RWPE2 (cell line): ENCODE measurements around the gene ACBD5.

ENCODE experiments used
- ATAC-seq: fragments of 200-7000 bp; cut with Tn5 transposase; 3 replicates; pipeline ENCODE4 v1.9.1; 2021; ENCODE audit warnings: low read depth
- DNase-seq: peaks from one replicate; pipeline ENCODE4 v3.0.0-alpha.2; 2020; ENCODE audit warnings: low spot score
- H3K27ac ChIP-seq: fragments of 450-650 bp; 2 replicates; pipeline ENCODE4 v1.5.1; 2017; ENCODE audit warnings: mild to moderate bottlenecking; ENCODE audit not compliant: poor library complexity, severe bottlenecking
- H3K27me3 ChIP-seq: fragments of 250-450 bp; sonication (Bioruptor Pico); 2 replicates; pipeline ENCODE4 v1.5.1; 2021; ENCODE audit warnings: mild to moderate bottlenecking, moderate library complexity; ENCODE audit not compliant: insufficient read depth, poor library complexity, severe bottlenecking
- H3K36me3 ChIP-seq: fragments of 250-450 bp; sonication (Bioruptor Pico); 2 replicates; pipeline ENCODE4 v1.5.1; 2020; ENCODE audit warnings: low read depth, mild to moderate bottlenecking, moderate library complexity
- H3K4me1 ChIP-seq: fragments of 250-450 bp; sonication (Bioruptor Pico); 2 replicates; pipeline ENCODE4 v1.5.1; 2021; ENCODE audit warnings: mild to moderate bottlenecking, moderate library complexity; ENCODE audit not compliant: insufficient read depth, poor library complexity, severe bottlenecking
- H3K4me3 ChIP-seq: fragments of 250-450 bp; sonication (Bioruptor Pico); 2 replicates; pipeline ENCODE4 v1.5.1; 2021; ENCODE audit warnings: mild to moderate bottlenecking, moderate library complexity; ENCODE audit not compliant: severe bottlenecking
- H3K9me3 ChIP-seq: fragments of 250-450 bp; sonication (Bioruptor Pico); 2 replicates; pipeline ENCODE4 v1.5.1; 2021; ENCODE audit warnings: mild to moderate bottlenecking, moderate library complexity; ENCODE audit not compliant: severe bottlenecking
- TF ChIP-seq, protein P1 (sequence below): fragments of 450-650 bp; IDR thresholded peaks from one replicate; pipeline ENCODE4 v1.5.1; 2017; ENCODE audit warnings: mild to moderate bottlenecking, moderate library complexity; ENCODE audit not compliant: poor library complexity, severe bottlenecking

Gene ACBD5

DNA sequence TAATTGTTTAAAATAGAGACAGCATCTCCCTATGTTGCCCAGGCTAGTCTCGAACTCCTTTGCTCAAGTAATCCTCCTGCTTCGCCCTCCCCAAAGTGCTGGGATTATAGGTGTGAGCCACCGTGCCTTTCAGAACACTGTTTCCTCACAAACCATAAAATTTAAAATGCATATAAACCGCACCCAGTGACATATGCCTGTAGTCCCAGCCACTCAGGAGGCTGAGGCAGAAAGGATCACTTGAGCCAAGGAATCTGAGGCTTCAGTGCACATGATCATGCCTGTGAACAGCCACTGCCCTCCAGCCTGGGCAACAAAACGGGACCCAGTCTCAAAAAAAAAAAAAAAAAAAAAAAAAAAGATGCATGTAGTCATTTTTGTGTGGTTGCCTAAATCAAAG, 36.8 kb downstream of the ACBD5 start:
- DNase-seq (no peak), ATAC-seq (no peak)
- Histone ChIP-seq H3K4me1 (no peaks in the 10 kb centered on the region), H3K9me3 (no peaks in the 10 kb centered on the region), H3K27me3 (no peaks in the 10 kb centered on the region), H3K27ac (no peak overlapping the region), H3K36me3 (peaks cover 64% of the 10 kb centered on the region), H3K4me3 (no peak overlapping the region)
- TF ChIP-seq, protein P1, sequence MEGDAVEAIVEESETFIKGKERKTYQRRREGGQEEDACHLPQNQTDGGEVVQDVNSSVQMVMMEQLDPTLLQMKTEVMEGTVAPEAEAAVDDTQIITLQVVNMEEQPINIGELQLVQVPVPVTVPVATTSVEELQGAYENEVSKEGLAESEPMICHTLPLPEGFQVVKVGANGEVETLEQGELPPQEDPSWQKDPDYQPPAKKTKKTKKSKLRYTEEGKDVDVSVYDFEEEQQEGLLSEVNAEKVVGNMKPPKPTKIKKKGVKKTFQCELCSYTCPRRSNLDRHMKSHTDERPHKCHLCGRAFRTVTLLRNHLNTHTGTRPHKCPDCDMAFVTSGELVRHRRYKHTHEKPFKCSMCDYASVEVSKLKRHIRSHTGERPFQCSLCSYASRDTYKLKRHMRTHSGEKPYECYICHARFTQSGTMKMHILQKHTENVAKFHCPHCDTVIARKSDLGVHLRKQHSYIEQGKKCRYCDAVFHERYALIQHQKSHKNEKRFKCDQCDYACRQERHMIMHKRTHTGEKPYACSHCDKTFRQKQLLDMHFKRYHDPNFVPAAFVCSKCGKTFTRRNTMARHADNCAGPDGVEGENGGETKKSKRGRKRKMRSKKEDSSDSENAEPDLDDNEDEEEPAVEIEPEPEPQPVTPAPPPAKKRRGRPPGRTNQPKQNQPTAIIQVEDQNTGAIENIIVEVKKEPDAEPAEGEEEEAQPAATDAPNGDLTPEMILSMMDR, result no peak

DNA sequence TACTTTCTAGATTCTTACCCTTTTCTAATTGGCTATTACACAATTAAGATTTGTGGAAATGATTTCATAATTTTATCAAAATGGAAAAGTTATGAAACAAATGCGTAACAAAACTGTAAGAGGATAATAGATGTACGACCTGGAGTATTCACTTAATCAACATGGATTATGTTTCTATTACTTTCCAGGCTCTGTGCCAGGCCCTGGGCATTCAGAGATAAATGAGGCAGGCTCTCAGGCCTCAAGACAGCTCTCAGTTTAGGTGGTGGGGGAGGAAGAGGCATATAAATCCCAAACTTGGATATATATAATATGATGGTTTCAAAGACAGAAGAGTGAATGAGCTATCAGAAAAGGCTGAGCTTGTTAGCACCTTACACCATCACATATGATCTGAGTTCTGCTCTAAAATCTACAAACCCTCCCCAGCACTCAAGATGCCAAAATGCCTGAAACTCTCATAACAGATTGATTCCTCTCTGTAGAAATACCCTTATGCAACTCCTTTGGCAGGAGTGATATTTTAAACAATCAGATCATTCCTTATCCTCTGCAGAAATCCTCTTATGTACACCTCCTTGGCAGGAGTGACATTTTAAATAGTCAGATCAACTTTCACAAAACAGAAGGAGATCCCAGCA, 42.5 kb downstream of the ACBD5 start:
- Histone ChIP-seq H3K9me3 (no peaks in the 10 kb centered on the region), H3K4me3 (no peak overlapping the region), H3K27me3 (no peaks in the 10 kb centered on the region), H3K4me1 (no peaks in the 10 kb centered on the region), H3K36me3 (peaks cover 36% of the 10 kb centered on the region), H3K27ac (no peak overlapping the region)
- TF ChIP-seq, protein P1, result no peak
- DNase-seq (no peak), ATAC-seq (no peak)

DNA sequence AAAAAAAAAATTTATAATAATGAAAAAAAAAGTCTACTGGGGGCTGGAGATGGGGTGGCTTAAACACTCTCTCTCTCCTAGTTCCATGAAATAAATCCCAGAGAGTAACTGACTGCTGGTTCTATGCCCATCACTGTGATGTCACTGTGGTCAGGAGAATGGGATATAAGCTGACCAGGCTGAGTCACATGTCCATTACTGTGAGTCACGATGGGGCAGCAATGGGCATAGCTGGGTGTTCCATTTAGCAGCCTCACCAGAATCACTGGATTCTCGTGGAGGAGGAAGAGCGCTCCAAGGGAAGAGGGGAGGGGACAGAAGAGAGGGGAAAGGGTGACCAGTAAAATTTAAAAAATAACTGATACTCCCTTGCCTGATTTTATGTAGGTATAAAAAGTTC, 48.3 kb downstream of the ACBD5 start:
- no peak overlapping the region for H3K4me3 ChIP-seq
- no peaks in the 10 kb centered on the region for H3K9me3 ChIP-seq
- no peak for DNase-seq
- TF ChIP-seq, protein P1, result no peak
- peak; percentile 93 for ATAC-seq
- H3K27me3 ChIP-seq, result no peaks in the 10 kb centered on the region
- H3K36me3 ChIP-seq, result peaks cover 24% of the 10 kb centered on the region
- no peaks in the 10 kb centered on the region for H3K4me1 ChIP-seq
- no peak overlapping the region for H3K27ac ChIP-seq

DNA sequence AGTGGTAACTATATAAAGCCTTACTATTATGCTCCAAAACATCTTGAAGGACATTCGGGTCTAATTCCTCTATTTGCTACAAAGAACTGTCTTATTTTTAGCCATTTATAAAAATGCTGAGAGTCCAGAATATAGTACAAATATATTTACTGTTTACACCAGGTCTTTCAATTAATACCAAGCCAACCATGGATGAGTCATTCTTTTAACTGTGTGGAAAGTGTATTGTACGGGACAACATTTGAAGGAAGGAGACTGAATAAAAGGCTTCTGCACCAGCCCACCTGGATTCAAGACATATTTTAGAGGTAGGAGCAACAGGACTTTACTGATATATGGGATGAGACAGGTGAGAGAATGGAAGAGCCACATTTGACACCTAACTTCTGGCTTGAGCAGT, 50.1 kb downstream of the ACBD5 start:
- Histone ChIP-seq H3K36me3 (peaks cover 25% of the 10 kb centered on the region), H3K27me3 (no peaks in the 10 kb centered on the region), H3K4me3 (no peak overlapping the region), H3K27ac (no peak overlapping the region), H3K4me1 (no peaks in the 10 kb centered on the region), H3K9me3 (no peaks in the 10 kb centered on the region)
- TF ChIP-seq, protein P1, result no peak
- no peak for DNase-seq
- no peak for ATAC-seq

DNA sequence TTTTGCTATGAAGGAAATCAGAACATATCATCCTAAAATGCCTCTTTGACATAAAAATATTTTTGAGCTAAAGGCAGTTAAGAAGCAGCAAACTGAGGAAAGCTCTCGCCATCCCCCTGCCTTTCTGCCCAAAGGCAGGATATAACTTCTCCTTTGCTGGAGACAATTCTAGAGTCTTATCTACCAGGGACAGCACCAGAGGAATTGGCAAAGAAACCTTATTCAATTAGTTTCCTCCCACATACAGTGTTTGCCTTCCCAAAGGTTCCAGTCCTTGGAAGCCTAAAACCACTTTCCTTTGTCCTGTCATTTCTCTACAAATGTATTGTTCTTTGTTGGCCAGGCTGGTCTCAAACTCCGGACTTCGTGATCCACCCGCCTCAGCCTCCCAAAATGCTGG, 51.7 kb downstream of the ACBD5 start:
- H3K9me3 ChIP-seq, result no peaks in the 10 kb centered on the region
- peaks cover 33% of the 10 kb centered on the region for H3K36me3 ChIP-seq
- no peaks in the 10 kb centered on the region for H3K27me3 ChIP-seq
- TF ChIP-seq, protein P1, result no peak
- no peaks in the 10 kb centered on the region for H3K4me1 ChIP-seq
- DNase-seq, result no peak
- no peak for ATAC-seq
- H3K27ac ChIP-seq, result no peak overlapping the region
- no peak overlapping the region for H3K4me3 ChIP-seq
